Neuronal stem cell (in vitro differentiated cells): ENCODE data around the gene CFAP61.

Source experiments
- DNase-seq: peaks from one replicate; pipeline ENCODE4 v3.0.0-alpha.2; 2013; ENCODE audit warnings: low spot score
- H2AFZ ChIP-seq: one replicate; pipeline ENCODE4 v1.6.1; 2013; ENCODE audit warnings: mild to moderate bottlenecking, low read length, inconsistent platforms
- H2AK5ac ChIP-seq: 2 replicates; pipeline ENCODE4 v1.6.1; 2013; ENCODE audit warnings: low read depth, mild to moderate bottlenecking, inconsistent platforms, low read length, moderate library complexity, mixed read lengths
- H2BK120ac ChIP-seq: 2 replicates; pipeline ENCODE4 v1.6.1; 2013; ENCODE audit warnings: low read depth, mild to moderate bottlenecking, inconsistent platforms, low read length, moderate library complexity, mixed read lengths
- H2BK12ac ChIP-seq: one replicate; pipeline ENCODE4 v1.6.1; 2013; ENCODE audit warnings: low read length, inconsistent platforms
- H2BK15ac ChIP-seq: 2 replicates; pipeline ENCODE4 v1.6.1; 2013; ENCODE audit warnings: mild to moderate bottlenecking, low read length, inconsistent platforms, mixed read lengths
- H2BK5ac ChIP-seq: one replicate; pipeline ENCODE4 v1.6.1; 2013; ENCODE audit warnings: inconsistent platforms, mild to moderate bottlenecking, low read length, moderate library complexity
- H3K14ac ChIP-seq: one replicate; pipeline ENCODE4 v1.6.1; 2013; ENCODE audit warnings: low read length, inconsistent platforms
- H3K18ac ChIP-seq: 2 replicates; pipeline ENCODE4 v1.6.1; 2013; ENCODE audit warnings: low read length, inconsistent platforms
- H3K23ac ChIP-seq: 2 replicates; pipeline ENCODE4 v1.6.1; 2013; ENCODE audit warnings: low read depth, mild to moderate bottlenecking, mixed read lengths, low read length, inconsistent platforms; ENCODE audit not compliant: poor library complexity
- H3K27ac ChIP-seq: replicated peaks from 3 replicates; pipeline ENCODE4 v1.5.1; 2013; ENCODE audit warnings: low read length, inconsistent platforms
- H3K27me3 ChIP-seq, 3 experiments: 2 replicates each; pipeline ENCODE4 v1.6.1; 2013; ENCODE audit warnings: low read length in 3 of 3, mild to moderate bottlenecking in 2 of 3, inconsistent platforms in 1 of 3, low read depth in 1 of 3, mixed read lengths in 1 of 3, moderate library complexity in 1 of 3; ENCODE audit not compliant: control insufficient read depth in 3 of 3, insufficient read depth in 3 of 3
- H3K36me3 ChIP-seq, 2 donors: replicated peaks in 1 of 2; 2 replicates each; pipeline ENCODE4 v1.6.1; 2013; ENCODE audit warnings: low read length in 2 of 2; ENCODE audit not compliant: control insufficient read depth in 2 of 2, insufficient read depth in 2 of 2
- H3K4ac ChIP-seq: 2 replicates; pipeline ENCODE4 v1.6.1; 2013; ENCODE audit warnings: inconsistent platforms, mild to moderate bottlenecking, low read length, moderate library complexity
- H3K4me1 ChIP-seq, 2 donors: 1 replicate in 1 of 2; 2 replicates in 1 of 2; pipeline ENCODE4 v1.6.1; 2013; ENCODE audit warnings: low read length in 2 of 2, low read depth in 1 of 2; ENCODE audit not compliant: control insufficient read depth in 2 of 2, insufficient read depth in 1 of 2
- H3K4me2 ChIP-seq: one replicate; pipeline ENCODE4 v1.6.1; 2013; ENCODE audit warnings: mild to moderate bottlenecking, low read length, inconsistent platforms; ENCODE audit not compliant: insufficient read depth, poor library complexity, severe bottlenecking
- H3K4me3 ChIP-seq, 2 donors: 2 replicates each; pipeline ENCODE4 v1.5.1; 2013; ENCODE audit warnings: low read length in 2 of 2, mild to moderate bottlenecking in 2 of 2, inconsistent platforms in 1 of 2, moderate library complexity in 1 of 2
- H3K79me1 ChIP-seq: one replicate; pipeline ENCODE4 v1.6.1; 2013; ENCODE audit warnings: low read depth, mild to moderate bottlenecking, inconsistent platforms, low read length, moderate library complexity
- H3K9ac ChIP-seq: one replicate; pipeline ENCODE4 v1.6.1; 2013; ENCODE audit warnings: mild to moderate bottlenecking, low read depth, low read length, inconsistent platforms; ENCODE audit not compliant: poor library complexity
- H3K9me3 ChIP-seq, 2 donors: replicated peaks in 1 of 2; 2 replicates each; pipeline versions ENCODE3 to v1.6.1; 2013; ENCODE audit warnings: low read length in 2 of 2, mild to moderate bottlenecking in 2 of 2, inconsistent platforms in 1 of 2, low read depth in 1 of 2, mixed read lengths in 1 of 2, moderate library complexity in 1 of 2; ENCODE audit not compliant: control insufficient read depth in 2 of 2, insufficient read depth in 1 of 2
- H4K8ac ChIP-seq: one replicate; pipeline ENCODE4 v1.6.1; 2013; ENCODE audit warnings: low read depth, mild to moderate bottlenecking, inconsistent platforms, low read length, moderate library complexity
- H4K91ac ChIP-seq: one replicate; pipeline ENCODE4 v1.6.1; 2013; ENCODE audit warnings: low read length, low read depth, mild to moderate bottlenecking, inconsistent platforms; ENCODE audit not compliant: poor library complexity
- WGBS, 2 donors: extraction: QIAGEN DNeasy Blood & Tissue Kit; methylation state at CpG; one replicate each; pipeline ENCODE4 v1.1.7; 2013; ENCODE audit warnings: missing lambda C conversion rate in 2 of 2, mixed read lengths in 1 of 2; ENCODE audit not compliant: insufficient read length in 2 of 2, insufficient replicate concordance in 1 of 2; ENCODE audit errors: extremely low coverage in 2 of 2; 5-methylcytosine and 5-hydroxymethylcytosine counted together

CFAP61 gene

DNA sequence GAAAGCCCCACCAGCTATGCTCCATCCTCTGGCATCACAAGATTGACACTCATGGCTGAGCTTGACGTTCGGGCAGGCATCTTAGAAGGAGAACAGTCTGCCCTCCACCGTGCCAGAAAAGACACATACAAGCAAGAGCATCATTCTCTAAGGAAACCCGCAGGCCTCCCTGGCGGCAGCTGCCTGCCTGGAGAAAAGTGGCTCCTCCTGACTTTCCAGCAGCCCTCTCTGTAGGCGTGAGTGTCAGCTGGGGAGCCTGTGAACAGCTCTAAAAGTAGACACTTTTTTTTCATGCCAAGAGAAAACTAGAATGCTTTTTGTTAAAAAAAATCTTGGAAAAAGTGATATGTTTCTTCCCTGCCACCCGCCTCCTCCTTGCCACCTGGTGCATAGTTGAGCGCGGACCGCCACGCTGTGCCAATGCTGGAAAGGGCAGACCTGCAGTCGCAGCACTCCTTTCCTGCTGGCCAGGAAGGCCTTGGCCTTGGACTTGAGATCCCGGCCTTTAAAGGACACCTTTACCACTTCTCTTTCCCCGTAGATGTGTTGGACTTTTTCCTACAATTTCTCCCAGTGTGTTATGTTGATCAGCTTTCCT lies 285.9 kb downstream of the CFAP61 start:
- Histone ChIP-seq H2BK5ac (no peak overlapping the region), H3K4me2 (no peak overlapping the region), H3K79me1 (no peaks in the 10 kb centered on the region), H3K4ac (no peak overlapping the region), H2BK120ac (no peak overlapping the region), H3K27ac (no peak overlapping the region), H3K4me3 (no peak overlapping the region), H2AK5ac (no peak overlapping the region), H3K18ac (no peak overlapping the region), H3K9me3 (no peaks in the 10 kb centered on the region), H2AFZ (no peak overlapping the region), H3K36me3 (no peaks in the 10 kb centered on the region), H2BK15ac (no peak overlapping the region), H3K23ac (no peak overlapping the region), H4K8ac (no peak overlapping the region), H3K14ac (no peak overlapping the region), H3K9ac (no peak overlapping the region), H4K91ac (no peak overlapping the region), H3K4me1 (no peaks in the 10 kb centered on the region), H3K27me3 (peaks cover 0 to 12% (median 0%) of the 10 kb centered on the region in 3 experiments), H2BK12ac (no peak overlapping the region)
- no CpG with 5 or more reads among the region's 14 CpGs for WGBS, 2 donors
- no peak for DNase-seq

DNA sequence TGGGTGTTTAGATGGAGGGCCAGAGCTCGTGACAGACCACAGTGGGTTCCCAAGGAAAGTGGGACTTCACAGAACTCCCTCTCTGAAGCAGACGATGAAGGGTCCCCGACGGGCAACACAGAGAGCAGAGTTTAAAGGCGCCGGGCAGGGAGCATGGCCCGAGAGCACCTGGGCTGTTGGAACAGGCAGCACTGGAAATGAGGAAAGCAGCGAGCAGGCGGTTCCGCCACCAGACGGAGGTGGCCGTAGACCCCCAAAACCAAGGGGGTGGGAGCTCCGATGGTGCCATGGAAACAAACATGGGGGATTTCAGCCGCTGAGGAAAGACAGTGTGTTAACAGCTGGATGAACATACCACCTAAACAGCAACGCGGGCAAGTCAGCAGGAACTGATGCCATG lies 288.1 kb downstream of the CFAP61 start:
- H2BK12ac ChIP-seq = no peak overlapping the region
- H3K4me3 ChIP-seq = no peak overlapping the region
- no peak overlapping the region for H2BK5ac ChIP-seq
- no peak overlapping the region for H4K91ac ChIP-seq
- no peaks in the 10 kb centered on the region for H3K79me1 ChIP-seq
- no peak overlapping the region for H2AK5ac ChIP-seq
- peak overlapping the region; percentile 75 for H3K14ac ChIP-seq
- H3K36me3 ChIP-seq = no peaks in the 10 kb centered on the region
- H4K8ac ChIP-seq = no peak overlapping the region
- no peaks in the 10 kb centered on the region for H3K9me3 ChIP-seq
- H3K9ac ChIP-seq = no peak overlapping the region
- no CpG with 5 or more reads among the region's 16 CpGs for WGBS, 2 donors
- peak overlapping the region; percentile 20 for H3K4ac ChIP-seq
- H2BK15ac ChIP-seq = no peak overlapping the region
- no peak overlapping the region for H3K23ac ChIP-seq
- no peaks in the 10 kb centered on the region for H3K4me1 ChIP-seq
- H3K4me2 ChIP-seq = no peak overlapping the region
- H3K27me3 ChIP-seq = peaks cover 0 to 12% (median 0%) of the 10 kb centered on the region in 3 experiments
- no peak overlapping the region for H3K18ac ChIP-seq
- no peak overlapping the region for H2BK120ac ChIP-seq
- H3K27ac ChIP-seq = no peak overlapping the region
- H2AFZ ChIP-seq = no peak overlapping the region
- no peak for DNase-seq

DNA sequence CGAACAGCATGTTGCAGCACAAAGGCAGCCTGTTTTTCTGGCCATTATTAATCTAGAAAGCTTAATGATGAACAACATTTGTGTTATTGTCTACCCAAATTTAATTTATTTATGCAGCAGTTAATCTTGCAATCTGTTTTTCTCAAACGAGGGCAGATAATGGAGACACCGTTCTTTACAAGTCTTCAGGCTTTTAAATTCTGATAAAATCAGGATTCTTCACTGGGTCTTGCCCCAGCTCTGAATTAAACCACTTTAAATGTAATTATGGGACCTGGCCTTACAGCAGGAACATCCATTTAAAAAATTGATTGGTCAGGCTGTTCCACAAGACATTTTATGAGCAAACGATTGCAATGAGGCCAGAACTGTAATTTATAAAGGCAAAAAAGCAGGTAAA lies 289.0 kb downstream of the CFAP61 start:
- Histone ChIP-seq H4K8ac (no peak overlapping the region), H3K4ac (no peak overlapping the region), H3K23ac (no peak overlapping the region), H2BK12ac (no peak overlapping the region), H3K4me1 (no peaks in the 10 kb centered on the region), H3K9me3 (no peaks in the 10 kb centered on the region), H3K9ac (no peak overlapping the region), H3K18ac (no peak overlapping the region), H4K91ac (no peak overlapping the region), H3K4me3 (no peak overlapping the region), H2AFZ (no peak overlapping the region), H3K36me3 (no peaks in the 10 kb centered on the region), H2BK15ac (no peak overlapping the region), H3K27me3 (peaks cover 0 to 12% (median 0%) of the 10 kb centered on the region in 3 experiments), H2BK120ac (no peak overlapping the region), H3K79me1 (no peaks in the 10 kb centered on the region), H3K14ac (no peak overlapping the region), H3K27ac (no peak overlapping the region), H3K4me2 (no peak overlapping the region), H2AK5ac (no peak overlapping the region), H2BK5ac (no peak overlapping the region)
- no CpG with 5 or more reads among the region's 4 CpGs for WGBS, 2 donors
- DNase-seq = no peak

DNA sequence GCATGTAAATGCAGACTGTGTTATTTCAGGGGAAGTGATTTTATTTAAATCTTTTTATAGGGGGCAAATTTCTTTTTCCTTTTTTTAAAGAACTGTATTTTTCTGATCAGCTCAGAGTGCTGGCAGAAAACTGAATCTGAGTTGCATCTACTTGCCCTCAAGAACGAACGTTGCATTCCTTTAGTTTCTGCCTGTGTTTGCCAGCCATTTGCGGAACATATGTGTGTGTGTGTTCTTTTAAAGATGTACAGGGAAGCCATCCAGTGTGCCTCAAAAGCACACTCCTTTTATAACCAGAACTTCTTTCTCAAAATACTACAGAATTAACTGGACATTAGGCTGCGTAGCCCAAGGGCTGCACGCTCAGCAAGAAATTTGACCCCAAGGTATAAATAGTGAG lies 289.7 kb downstream of the CFAP61 start:
- Histone ChIP-seq H3K4ac (no peak overlapping the region), H3K4me2 (no peak overlapping the region), H2BK15ac (no peak overlapping the region), H3K27ac (no peak overlapping the region), H3K18ac (no peak overlapping the region), H2AK5ac (no peak overlapping the region), H3K14ac (no peak overlapping the region), H3K79me1 (no peaks in the 10 kb centered on the region), H3K9me3 (no peaks in the 10 kb centered on the region), H4K8ac (no peak overlapping the region), H3K23ac (no peak overlapping the region), H3K27me3 (peaks cover 0 to 12% (median 0%) of the 10 kb centered on the region in 3 experiments), H3K9ac (no peak overlapping the region), H3K36me3 (no peaks in the 10 kb centered on the region), H2AFZ (no peak overlapping the region), H2BK5ac (no peak overlapping the region), H3K4me3 (no peak overlapping the region), H4K91ac (no peak overlapping the region), H2BK120ac (no peak overlapping the region), H2BK12ac (no peak overlapping the region), H3K4me1 (no peaks in the 10 kb centered on the region)
- DNase-seq = no peak
- WGBS, 2 donors = no CpG with 5 or more reads among the region's 5 CpGs
